ENCODE results near the gene ADORA2A.

GRCh38 chr22:24471570-24471969 is 44.2 kb downstream of the ADORA2A start:
- no peak for TF ChIP-seq POLR2A (IDR thresholded peaks at IDR 0.05)
- no peak for TF ChIP-seq CTCF (IDR thresholded peaks at IDR 0.05)

Measured in stomach (tissue), 4 donors.